HTERT RPE-1 (cell line): Measurements from ENCODE around the gene CAVIN3.

Experiments
- in situ Hi-C: fragments of 300-500 bp; cut with MboI; formaldehyde crosslinking; loops from 4 replicates; pipeline ENCODE4 v1.14.3; 2020; ENCODE audit warnings: low sequenced_read_pairs

The CAVIN3 gene, protein sequence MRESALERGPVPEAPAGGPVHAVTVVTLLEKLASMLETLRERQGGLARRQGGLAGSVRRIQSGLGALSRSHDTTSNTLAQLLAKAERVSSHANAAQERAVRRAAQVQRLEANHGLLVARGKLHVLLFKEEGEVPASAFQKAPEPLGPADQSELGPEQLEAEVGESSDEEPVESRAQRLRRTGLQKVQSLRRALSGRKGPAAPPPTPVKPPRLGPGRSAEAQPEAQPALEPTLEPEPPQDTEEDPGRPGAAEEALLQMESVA

DNA sequence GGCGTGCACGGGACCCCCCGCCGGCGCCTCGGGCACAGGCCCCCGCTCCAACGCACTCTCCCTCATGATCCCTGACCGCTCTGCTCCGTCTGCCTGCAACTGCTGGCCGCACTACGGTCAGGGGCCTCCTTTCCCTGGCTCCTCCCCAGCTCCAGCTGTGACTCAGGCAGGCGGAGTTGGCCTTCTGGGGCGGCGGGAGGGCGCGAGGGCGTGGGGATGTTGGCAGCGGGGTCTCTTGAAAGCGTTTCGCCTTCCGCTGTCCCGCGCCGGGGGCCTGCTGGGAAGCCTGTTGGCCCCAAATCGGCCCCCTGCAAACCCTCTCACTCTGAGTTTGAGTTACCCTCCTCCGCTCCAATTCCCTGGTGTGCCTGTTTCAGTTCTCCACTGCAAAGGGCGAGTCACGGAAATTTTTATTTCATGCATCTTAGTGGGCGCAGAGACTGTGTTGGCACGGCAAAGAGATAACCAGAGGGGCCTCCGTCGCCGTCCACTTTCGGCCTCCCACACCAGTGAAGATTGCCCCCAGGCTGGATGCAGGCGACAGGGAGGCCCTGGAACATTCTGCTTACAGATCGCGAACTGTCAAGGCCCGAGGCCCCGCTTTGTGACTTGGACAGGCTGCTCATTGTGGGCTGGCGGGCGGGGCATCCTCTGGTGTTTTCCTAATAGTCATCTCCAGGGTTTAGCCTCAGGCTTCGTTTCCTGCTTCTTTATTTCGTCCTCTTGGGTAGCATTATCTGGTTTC, at the start of gene CAVIN3:
Gene CAVIN3, minus strand, starts transcription at position 91 of the 745 bp plus-strand sequence. Its CDS starts 25 bp downstream, at position 66.
- in situ Hi-C loops: no loop called here

DNA sequence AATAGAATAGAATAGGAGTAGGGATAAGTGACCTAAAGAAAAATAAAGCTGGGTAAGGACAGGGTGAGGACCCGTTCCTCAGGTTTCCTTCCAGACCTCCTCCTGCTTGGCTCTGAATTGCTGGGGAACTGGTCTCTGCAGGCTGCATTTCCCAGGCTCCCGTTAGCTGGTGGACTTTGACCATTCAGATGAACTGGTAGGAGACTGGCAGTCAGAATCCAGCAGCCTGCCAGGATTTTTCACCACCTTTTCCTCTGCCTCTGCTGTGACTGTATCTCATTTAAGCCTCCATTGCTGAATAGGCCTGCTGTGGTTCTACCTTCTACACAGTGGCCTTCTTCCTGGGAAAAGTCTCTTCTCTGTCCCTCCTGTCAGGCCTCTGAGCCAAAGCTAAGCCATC, 45.4 kb upstream of the CAVIN3 start:
- in situ Hi-C loops: no loop called here

DNA sequence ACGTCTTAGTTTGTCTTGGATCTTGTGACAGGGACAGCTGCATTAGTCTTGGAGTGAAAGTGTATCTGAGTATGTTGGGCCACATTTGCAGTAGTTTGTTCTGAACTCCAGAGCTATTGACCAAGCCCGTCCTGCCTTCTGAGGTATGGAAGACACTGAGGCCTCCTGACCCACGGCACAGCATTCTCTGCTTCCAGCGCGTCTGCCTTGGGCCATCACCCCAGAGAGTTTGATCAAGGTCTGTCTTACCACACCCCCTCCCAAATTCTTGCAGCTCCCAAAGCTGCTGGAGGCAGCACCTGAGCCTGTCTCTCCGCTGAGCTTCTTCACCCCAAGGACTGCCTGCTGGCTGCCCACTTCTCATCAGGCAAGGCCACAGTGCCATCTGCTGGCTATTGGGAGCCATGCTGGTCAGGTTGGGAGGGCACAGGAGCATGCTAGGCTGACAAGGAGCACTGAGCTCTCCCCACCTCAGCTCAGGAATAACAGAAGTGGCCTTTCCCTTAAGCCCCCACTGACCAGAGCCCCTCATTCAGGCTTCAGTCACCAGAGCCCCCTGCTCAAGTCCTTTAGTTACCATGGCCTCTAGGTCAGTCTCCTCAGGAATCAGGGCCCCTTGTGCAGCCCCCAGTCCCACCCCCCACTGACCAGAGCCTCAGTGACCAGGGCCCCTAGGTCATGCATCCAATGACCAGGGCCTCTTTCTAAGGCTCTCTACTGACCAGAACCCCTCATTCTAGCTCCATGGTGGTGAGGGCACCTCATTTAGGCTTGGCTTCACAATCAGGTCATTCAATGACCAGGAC, 42.8 kb upstream of the CAVIN3 start:
- in situ Hi-C loops: no loop called here

DNA sequence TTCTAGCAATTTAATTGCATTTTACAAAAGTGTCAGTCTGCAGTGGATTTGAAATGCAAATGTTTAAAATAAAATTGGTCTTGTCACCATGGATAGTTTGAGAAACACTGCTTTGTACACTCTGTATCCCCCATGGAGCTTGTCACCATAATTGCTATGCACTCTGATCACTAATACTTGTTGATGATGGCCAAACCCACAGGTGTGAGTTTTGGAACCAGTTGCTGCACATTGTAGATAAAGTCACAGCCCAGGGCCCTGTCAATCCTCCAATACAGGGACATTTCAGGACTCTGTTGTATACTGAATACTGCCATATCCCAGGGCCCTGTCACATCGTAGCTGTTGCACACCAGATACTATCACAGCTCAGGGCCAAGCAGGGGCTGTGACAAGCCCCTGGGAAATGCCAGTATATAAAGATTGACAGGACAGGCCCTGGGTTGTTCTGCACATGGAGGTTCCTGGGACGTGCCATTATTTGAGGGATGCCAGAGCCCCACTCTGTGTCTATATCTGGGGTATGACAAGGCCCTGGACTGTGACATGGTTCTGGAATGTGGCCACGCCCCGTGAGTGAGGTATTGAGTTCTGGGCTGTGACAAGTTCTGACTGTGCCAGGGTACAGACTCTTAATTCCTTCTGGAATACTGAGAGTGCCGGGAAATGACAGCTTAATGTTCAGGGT, 42.0 kb upstream of the CAVIN3 start:
- in situ Hi-C loops: no loop called here

DNA sequence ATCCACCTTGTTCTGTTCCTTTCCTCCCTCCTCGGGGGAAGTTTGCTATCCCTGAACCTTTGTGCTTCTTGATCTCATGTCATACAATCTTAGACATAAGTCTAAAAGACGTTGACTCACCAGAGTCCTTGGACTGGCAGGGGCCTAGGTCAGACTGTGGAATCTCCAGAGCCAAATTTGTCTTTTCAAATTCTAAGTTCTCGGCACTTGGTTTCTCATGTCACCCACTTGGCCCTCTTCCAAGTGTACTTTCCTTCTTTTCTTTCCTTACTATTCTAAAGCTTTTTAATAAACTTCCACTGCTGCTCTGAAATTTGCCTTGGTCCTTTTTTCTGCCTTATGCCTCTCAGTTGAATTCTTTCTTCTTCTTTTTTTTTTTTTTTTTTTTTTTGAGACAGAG, 39.9 kb upstream of the CAVIN3 start:
- in situ Hi-C loops: no loop called here

DNA sequence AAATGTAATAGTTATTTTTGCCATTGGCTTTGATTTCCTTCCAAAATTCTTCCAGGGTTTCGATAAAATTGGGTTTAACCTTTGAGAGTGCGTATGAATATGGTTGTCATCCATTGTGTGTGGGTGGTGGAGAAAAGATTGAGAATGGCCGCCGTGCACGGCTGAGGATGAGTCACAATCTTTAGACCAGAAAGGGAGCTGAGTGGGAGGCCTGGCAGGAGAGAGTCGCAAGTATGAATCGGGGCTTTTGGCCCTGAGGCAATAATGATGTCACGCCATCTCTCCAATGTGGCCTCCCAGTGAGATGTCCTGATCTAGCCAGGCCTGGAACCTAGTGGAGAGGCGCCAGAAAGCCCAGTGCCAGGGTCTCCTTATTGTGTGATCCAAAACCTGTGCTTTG, 36.9 kb upstream of the CAVIN3 start:
- in situ Hi-C loops: no loop called here

DNA sequence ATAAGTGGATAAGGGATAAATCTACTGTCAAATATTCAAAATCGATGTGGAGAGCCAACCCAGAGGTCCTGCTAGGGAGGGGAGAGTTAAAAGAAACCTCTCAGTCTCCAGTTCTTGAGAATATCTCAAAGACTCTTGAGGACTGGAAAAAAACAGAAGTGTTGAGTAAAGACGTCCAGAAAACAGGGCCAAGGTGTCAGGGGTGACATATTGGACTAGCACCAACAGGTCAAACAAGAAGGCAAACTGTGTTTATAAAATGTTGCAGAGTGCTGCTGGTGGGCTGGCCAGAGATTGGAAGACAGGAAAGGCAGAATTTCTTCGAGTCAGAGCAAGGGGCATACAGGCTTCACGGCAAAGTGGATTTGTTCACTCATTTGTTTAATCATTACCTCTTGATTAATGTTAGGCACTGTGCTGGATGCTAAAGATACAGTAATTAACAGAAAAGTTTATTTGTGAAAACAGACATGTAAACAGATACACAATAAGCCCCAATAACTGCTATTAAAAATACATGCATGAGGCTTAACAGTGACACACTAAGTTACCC, 36.3 kb upstream of the CAVIN3 start:
- in situ Hi-C loops: no loop called here

DNA sequence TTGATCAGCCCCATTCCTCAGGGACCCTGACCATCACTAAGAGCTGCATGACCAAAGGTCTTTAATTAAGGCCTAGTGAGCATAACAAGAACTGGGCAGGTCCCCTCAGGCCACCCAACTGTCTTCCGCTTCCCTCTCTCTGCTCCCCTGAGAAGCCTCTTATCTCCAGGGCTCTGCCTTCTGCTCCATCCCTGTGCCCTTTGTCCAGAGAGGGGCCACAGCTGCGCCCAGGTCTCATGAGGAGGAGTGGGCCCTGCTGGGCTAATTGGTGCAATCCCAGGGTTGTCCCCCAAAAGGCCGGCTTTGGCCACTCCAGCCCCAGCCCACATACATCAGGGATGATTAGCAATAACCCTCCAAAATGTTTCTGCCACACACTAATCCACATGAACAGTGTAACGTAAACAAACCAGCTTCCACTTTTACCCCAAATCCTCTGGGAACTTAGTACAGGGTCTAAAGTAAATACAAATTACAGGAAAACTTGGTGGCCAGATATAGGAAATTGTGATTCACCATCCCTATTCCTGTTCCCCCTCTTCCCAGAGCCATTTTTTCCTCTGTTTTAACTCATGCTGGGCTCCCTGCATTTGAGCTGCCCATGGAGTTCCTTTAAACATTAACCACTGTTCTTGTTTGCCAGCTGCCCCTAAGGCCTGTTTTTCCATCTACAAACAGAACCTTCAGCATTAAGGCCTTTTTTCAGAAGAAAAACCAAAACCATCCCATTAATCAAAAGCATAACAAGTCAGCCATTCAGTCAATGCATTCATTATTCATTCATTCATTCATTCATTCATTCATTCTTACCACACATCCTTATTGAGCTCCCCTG, 34.6 kb upstream of the CAVIN3 start:
- in situ Hi-C loops: no loop called here

DNA sequence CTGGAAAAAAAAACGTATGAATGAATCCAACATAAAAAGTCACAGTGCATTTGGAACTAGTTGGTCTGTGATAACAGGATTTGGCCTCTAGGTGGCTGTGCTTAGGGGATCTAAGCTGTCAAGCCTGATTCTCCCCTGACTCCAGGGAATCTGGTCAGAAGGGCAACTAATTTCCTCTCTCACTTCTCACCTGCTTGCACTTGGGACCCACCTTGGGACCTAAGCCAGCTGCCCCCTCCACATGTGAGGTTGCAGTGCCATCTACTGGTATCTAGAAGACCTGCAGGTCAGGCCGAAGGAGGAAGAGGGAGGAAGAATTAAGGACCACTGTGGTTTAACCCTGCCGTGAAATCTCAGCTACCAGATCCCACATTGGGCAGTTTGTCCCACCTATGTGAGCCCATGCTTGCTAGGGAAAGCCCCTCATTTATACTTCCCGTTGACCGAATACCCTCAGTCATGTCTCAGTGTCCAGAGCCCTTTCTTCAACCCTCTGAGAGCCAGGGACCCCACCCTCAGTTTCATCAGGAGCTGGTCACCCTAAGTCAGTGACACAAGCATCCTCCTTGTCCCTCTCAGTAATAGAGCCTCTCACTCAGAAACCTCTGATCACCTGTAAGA, 33.2 kb upstream of the CAVIN3 start:
- in situ Hi-C loops: no loop called here

DNA sequence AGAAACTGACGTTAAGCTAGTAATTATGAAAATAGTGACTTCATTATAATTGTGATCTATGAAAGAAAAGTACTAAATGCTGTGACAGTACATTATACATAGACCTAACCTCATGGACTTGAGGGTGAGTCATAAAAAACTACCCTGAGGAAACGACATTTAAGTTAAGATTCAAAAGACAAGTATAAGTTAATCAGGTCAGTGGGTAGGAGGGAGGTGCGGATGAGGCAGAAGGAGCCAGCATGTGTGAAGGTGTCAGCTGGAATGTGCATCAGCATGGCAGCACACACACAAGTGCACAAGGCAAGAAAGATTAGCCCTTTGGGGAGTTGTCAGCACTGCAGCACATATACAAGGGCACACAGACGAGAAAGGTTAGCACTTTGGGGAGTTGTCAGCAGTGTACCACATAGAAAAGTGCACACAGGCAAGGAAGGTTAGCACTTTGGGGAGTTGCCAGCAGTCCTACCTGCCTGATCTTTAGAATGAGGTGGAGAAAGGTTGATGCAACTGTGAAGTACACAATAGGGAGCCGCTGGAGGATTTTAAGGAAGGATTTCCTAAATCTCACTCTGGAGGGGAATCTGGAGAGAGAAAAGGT, 31.6 kb upstream of the CAVIN3 start:
- in situ Hi-C loops: no loop called here

DNA sequence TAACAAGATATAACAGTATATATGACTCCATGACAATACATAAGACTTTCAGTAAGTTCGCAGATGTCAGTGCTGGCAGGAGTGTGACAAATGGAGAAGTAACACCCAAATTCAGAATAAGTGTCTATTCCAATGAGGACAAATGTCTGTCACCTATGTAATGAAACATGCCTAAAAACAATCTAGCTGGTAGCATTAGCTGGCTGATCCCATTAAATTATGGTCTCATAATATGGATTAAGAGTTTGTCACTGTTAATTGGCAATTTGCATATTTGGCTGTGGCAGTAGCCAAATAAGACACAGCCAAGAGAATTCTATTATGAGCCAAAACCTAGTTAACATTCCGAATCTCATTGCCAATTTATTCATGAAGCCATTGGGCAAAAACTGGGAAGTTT, 30.2 kb upstream of the CAVIN3 start:
- in situ Hi-C loops: no loop called here

DNA sequence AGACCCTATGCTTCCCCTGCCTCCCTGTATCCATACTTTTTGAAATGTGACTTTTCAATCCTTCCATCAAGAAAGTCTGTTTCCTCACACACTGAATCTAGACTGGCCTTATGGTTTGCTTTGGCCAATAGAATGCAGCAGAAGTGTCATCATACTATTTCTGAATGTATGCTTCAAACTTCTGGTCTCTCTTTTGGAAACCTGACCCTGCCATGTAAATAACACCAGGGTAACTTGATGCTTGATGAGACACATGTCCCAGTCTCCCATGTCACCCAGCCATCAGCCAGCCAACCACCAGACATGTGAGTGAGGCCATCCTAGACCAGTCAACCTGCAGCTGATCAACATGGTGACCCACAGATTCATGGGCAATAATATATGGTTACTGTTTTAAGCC, 29.7 kb upstream of the CAVIN3 start:
- in situ Hi-C loops: no loop called here

DNA sequence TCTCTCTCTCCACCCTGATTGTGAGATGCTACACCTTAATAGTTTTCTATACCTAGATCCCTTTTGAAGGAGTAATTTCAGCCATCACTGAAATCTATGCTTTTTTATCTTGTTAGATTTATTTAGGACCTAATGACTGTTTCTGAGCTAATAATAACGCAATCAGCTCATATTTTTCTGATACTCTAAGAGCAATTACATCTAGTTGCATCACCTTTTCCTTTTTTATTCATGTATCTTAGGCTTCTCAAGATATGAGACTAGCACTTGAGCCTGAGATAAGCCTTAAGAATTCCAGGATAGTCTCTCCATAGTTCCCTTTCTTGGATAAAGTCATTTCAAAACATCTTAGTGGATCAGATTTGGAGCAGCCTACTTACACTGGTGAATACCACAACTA, 25.1 kb upstream of the CAVIN3 start:
- in situ Hi-C loops: no loop called here

DNA sequence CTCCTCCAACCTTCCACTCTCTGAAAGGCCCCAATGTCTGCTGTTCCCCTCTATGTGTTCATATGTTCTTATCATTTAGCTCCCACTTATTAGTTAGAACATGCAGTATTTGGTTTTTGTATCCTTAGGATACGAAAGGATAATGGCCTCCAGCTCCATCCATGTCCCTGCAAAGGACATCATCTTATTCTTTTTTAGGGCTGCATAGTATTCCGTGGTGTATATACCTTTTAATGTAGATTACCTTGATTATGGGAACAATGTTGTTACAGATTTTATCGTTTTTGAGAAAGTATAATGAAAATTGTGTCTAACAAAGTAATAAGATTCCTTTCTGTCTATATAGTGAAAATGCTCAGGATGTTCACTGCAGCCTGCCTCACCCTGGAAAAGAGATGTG, 16.0 kb upstream of the CAVIN3 start:
- in situ Hi-C loops: no loop called here

DNA sequence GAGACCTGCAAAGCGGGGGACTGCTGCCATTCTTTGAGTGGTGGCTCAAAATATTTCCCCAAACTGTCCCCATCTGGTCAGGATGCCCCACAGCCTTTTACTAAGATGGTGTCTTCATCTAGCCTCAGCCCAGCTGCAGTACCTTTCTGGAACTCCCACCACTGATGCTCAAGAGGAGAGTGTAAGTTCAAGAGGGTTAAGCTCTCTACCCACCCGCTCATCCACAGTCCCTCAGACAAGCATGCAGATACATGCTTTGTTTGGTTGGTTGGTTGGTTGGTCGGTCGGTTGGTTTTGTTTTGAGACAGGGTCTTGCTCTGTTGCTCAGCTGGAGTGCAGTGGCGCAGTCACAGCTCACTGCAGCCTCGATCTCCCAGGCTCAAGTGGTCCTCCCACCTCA, 14.5 kb upstream of the CAVIN3 start:
- in situ Hi-C loops: no loop called here

DNA sequence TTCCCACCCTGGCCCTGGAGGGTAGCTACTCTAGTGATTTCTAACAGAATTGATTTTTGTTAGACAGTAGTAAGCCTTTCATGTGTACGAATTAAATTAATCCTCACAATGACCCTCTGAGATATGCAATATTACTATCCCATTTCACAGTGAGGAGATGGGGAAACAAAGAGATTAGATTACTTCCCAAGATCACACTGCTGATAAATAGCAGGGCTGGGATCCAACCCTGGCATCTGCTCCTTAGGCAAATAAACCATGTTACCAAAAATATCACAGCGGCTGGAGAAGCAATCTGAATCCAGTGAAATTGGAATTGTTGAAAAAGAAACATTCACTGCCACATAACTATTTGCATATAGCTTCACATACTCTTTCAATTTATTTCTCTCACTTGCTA, 12.8 kb upstream of the CAVIN3 start:
- in situ Hi-C loops: no loop called here

DNA sequence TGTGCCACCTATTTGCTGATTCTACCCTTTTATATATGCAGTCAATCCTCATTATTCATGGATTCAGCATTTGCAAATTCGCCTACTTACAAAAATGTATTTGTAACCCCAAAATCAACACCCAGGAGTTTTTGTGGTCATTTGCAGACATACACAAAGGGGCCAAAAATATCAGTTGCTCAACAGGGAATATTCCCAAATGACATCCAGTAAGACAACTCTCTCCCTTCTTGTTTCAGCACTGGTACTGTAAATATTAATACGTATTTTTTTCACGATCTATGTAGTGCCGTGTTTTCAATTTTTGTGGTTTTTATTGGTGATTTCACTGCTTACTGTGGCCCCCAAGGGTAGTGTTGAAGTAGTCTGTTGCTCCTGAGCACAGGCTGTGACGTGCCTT, 11.8 kb upstream of the CAVIN3 start:
- in situ Hi-C loops: no loop called here

DNA sequence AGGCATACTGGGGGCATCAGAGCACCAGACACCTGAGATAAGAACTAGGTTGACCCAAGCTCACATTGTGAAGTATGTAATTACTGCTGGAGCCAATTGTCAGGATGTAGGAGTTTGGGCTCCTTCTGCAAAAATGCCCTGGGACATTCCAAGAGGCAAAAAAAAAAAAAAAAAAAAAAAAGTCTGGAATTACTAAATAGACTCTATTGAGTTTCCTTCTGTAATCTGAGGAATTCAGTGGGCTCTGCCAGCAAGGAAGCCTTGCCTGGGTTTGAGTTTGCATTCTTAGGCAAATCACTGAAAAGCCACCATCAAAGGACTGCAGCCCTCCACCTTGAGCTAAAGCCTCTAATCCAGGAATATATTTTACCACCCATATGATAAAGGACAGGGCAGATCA, 8.0 kb upstream of the CAVIN3 start:
- in situ Hi-C loops: no loop called here

DNA sequence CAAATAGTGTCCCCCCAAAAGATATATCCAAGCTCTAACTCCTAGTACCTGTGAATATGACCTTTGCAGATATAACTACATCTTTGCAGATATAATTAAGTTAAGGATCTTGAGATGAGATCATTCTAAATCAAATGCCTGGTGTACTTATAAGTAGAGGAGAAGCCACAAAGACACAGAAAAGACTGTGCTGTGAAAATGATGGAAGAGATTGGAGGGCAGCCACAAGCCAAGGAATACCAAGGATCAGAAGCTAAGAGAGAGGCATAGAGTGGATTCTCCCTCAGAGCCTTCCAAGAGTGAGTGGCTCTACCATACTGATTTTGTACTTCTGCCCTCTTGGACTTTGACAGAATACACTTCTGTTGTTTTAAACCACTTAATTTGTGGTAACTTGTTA, 7.5 kb upstream of the CAVIN3 start:
- in situ Hi-C loops: no loop called here
